ENCODE results near the gene ETDB.
A peak's percentile ranks its signal among the peaks of the same experiment; 100 is the strongest.
"Not testable (repeated sequence)": the region's sequence is repeated elsewhere in the genome, so short reads cannot be mapped to it uniquely, and the experiment has no call there.

The ETDB gene

DNA sequence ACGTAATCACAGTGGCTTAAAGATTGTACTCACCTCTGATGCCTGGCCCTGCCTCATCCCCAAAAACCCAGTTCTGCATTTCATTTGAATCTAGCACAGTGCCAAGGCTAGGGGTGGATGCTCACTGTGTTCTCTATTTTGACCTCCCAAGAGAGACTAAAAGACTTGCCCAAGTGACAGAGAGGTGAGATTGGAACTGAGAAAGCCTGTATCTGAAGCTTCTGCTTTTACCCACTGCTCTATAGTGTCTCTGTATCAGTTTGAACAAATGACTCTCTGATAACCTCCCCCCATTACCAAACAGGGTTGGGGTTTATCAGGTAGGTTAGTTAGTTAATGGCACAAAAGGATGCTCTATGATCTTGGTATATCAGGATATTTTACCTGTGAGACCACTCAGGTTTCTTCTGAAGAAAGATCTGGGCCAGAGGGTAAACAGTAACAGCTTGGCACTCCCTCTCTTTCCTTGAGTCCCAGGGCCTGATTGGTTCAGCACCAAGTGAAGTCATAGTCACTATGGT, at the start of gene ETDB:
TSS of gene ETDB (minus strand) at position 471 of the 521 bp plus-strand sequence. CDS start 1,265 bp downstream, outside the sequence.
- DNase-seq, result not testable (repeated sequence)

DNA sequence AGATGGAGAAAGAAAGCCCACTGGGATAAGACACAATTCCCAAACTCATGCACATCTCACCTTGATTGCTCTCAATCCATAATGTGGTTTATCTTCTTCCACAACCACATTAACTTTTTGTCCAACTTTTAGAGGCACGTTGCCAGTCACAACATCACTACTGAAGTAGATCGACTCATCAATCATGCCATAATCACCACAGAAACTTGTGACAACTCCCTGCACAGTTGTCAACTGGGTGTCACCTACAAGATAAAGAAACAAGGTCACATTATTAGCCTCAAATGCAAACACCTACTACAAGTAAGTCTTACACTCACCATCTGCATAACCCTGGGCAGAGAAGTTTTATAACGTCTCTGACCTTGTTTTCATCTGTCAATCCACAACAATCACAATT, 49.2 kb upstream of the ETDB start:
- DNase-seq, result not testable (repeated sequence)

DNA sequence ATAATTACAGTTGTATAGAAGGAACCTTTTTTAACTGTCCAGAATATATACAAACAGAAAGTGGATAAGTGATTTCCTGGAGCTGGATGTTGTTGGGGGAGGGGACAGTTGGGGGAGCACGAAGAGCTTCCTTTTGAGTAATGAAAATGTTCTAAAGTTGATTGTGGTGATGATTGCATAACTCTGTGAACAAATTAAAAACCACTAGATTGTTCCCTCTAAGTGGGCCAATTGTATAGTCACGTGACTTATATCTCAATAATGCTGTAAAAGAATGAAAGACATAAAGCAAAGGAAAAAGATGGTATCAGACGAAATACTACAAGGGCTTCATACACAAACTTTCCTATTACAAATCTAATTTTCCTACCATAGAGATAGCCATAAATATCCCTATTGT, 48.2 kb upstream of the ETDB start:
- DNase-seq, result no peak

- not testable (repeated sequence) for DNase-seq
Observed at GRCh38 chrX:135154688-135155087, 34.4 kb upstream of the ETDB start.

- DNase-seq, result not testable (repeated sequence)
Observed at GRCh38 chrX:135126145-135126544, 5.8 kb upstream of the ETDB start.

GRCh38 chrX:135116064-135116463, 4.3 kb downstream of the ETDB start:
- not testable (repeated sequence) for DNase-seq

GRCh38 chrX:135114392-135114791, 5.9 kb downstream of the ETDB start:
- no peak for DNase-seq

GRCh38 chrX:135112743-135113142, 7.6 kb downstream of the ETDB start:
- no peak for DNase-seq

- DNase-seq, result peak; percentile 19
Observed at GRCh38 chrX:135112096-135112729, 8.1 kb downstream of the ETDB start.

DNA sequence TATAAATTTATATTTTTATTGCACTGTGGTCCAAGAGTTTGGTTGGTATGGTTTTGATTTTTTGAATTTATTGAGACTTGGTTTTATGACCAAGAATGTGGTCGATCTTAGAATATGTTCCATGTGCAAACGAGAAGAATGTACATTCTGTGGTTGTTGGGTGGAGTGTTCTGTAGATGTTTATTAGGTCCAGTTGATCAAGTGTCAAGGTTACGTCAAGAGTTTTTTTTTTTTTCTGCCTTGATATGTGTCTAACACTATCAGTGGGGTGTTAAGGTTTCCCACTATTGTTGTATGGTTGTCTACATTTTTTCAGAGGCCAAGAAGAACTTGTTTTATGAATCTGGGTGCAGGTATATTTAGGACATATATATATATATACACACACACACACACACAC, 10.8 kb downstream of the ETDB start:
- DNase-seq, result no peak

DNA sequence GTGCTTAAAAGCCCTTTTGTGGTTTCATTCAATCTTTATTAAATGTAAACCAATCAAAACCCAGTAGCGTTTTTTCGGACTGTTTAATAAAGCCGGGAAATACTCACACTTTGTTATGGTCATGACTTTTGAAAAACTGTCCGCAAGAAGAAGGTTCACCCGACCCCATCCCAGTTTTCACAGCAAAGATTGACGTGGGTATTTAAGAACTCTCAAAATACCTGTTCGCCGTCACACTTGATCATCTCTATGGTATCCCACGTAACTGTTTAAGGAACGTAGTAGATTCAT, 20.9 kb downstream of the ETDB start:
- DNase-seq, result no peak

GRCh38 chrX:135097196-135097744, 23.1 kb downstream of the ETDB start:
- DNase-seq, result not testable (repeated sequence)

GRCh38 chrX:135095715-135096114, 24.6 kb downstream of the ETDB start:
- no peak for DNase-seq

- no peak for DNase-seq
Observed at GRCh38 chrX:135094726-135095125, 25.6 kb downstream of the ETDB start.

GRCh38 chrX:135089126-135089525, 31.2 kb downstream of the ETDB start:
- DNase-seq, result no peak

GRCh38 chrX:135087867-135088266, 32.5 kb downstream of the ETDB start:
- DNase-seq, result no peak

DNA sequence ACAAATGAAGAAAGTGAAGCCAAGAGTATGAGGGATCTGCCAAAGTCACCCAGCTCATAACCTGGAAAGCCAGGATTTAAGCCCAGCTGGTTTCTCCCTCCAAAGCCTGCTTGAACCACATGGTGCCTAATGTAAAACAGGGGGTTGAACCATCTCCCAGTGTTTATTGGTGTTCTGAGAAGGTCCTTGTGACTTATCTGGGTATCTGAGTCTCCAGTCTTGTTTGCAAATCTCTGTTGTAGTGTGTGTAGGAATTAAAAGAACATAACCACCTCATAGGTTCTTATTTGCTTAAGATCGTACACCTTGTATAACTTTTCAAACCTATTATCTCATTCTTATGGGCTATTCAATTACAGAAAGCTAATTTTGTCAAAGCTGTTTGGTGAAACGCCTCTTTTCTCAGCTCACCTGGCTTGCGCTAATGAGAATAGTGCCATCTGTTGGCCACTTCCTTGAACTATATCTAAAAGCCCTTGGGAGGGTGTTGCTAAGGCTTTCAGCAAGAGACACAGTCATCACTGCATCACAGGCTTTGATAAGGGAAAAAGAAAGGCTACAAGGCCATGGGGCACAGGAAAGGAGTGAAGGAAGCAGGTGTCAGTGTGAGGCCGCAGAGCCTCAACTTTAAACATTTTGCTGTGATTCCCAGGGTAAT, 34.0 kb downstream of the ETDB start:
- no peak for DNase-seq

GRCh38 chrX:135081693-135082404, 38.5 kb downstream of the ETDB start:
- no peak for DNase-seq

All from stimulated activated CD4-positive, alpha-beta T cell treated with anti-CD3 and anti-CD28 coated beads, Interleukin-4, amount 100 ng/mL, for 1 hour (primary cell).